Ishikawa (cell line): Measurements from ENCODE around the gene QSOX2.

ENCODE experiments used
- CEBPB ChIP-seq: IDR thresholded peaks from 2 replicates; pipeline ENCODE4 v1.6.1; 2012
- CREB1 ChIP-seq: IDR thresholded peaks from 2 replicates; pipeline ENCODE4 v1.6.1; 2012; ENCODE audit warnings: low read depth
- EGR1 ChIP-seq: IDR thresholded peaks from 2 replicates; pipeline ENCODE4 v1.6.1; 2012
- EP300 ChIP-seq: IDR thresholded peaks from 2 replicates; pipeline ENCODE4 v1.6.1; 2012; ENCODE audit warnings: borderline replicate concordance
- FOXM1 ChIP-seq: IDR thresholded peaks from 2 replicates; pipeline ENCODE4 v1.6.1; 2012; ENCODE audit warnings: low read depth, borderline replicate concordance
- MAX ChIP-seq: IDR thresholded peaks from 2 replicates; pipeline ENCODE4 v1.6.1; 2012
- NFIC ChIP-seq: IDR thresholded peaks from 2 replicates; pipeline ENCODE4 v1.6.1; 2012
- RAD21 ChIP-seq: IDR thresholded peaks from 2 replicates; pipeline ENCODE4 v1.6.1; 2012; ENCODE audit warnings: low read depth
- REST ChIP-seq: IDR thresholded peaks from 2 replicates; pipeline ENCODE4 v1.6.1; 2012; ENCODE audit warnings: low read depth, mild to moderate bottlenecking
- TAF1 ChIP-seq: IDR thresholded peaks from 2 replicates; pipeline ENCODE4 v1.6.1; 2012; ENCODE audit warnings: low read depth, mild to moderate bottlenecking
- TCF12 ChIP-seq: IDR thresholded peaks from 2 replicates; pipeline ENCODE4 v1.6.1; 2012; ENCODE audit warnings: low read depth
- TEAD4 ChIP-seq: IDR thresholded peaks from 2 replicates; pipeline ENCODE4 v1.6.1; 2012
- YY1 ChIP-seq: IDR thresholded peaks from 2 replicates; pipeline ENCODE4 v1.6.1; 2012; ENCODE audit warnings: low read depth
- ZBTB7A ChIP-seq: IDR thresholded peaks from 2 replicates; pipeline ENCODE4 v1.6.1; 2012; ENCODE audit warnings: low read depth
- TF ChIP-seq, protein P1 (sequence below): IDR thresholded peaks from 2 replicates; pipeline ENCODE4 v1.6.1; 2012

The QSOX2 gene

GRCh38 chr9:136223871-136224640, 21.6 kb downstream of the QSOX2 start:
- TF ChIP-seq CREB1 (no peak), RAD21 (no peak), EGR1 (no peak), TAF1 (no peak), REST (no peak), YY1 (no peak), CEBPB (no peak), TCF12 (no peak)

GRCh38 chr9:136222906-136223285, 22.7 kb downstream of the QSOX2 start:
- TF ChIP-seq EP300 (no peak), CEBPB (no peak), YY1 (no peak), ZBTB7A (no peak), TAF1 (no peak), TEAD4 (no peak), CREB1 (no peak), REST (no peak), NFIC (no peak), RAD21 (no peak), TCF12 (no peak), EGR1 (no peak)
- TF ChIP-seq, protein P1, sequence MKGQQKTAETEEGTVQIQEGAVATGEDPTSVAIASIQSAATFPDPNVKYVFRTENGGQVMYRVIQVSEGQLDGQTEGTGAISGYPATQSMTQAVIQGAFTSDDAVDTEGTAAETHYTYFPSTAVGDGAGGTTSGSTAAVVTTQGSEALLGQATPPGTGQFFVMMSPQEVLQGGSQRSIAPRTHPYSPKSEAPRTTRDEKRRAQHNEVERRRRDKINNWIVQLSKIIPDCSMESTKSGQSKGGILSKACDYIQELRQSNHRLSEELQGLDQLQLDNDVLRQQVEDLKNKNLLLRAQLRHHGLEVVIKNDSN = no peak

GRCh38 chr9:136222166-136222905, 23.3 kb downstream of the QSOX2 start:
- TF ChIP-seq, protein P1 = no peak
- TF ChIP-seq TAF1 (no peak), FOXM1 (no peak), REST (no peak), YY1 (no peak), NFIC (no peak), MAX (no peak), ZBTB7A (no peak), TCF12 (no peak), RAD21 (no peak)

- TF ChIP-seq EP300 (no peak), NFIC (no peak), EGR1 (no peak), MAX (no peak), TCF12 (no peak), FOXM1 (no peak), TAF1 (no peak), CREB1 (no peak), CEBPB (no peak), YY1 (no peak), TEAD4 (no peak), ZBTB7A (no peak), REST (no peak)
Observed at GRCh38 chr9:136220017-136220729, 25.4 kb downstream of the QSOX2 start.
